Transverse colon (tissue), 3 donors: ENCODE results near the gene OR8A1.

Experiments used
- POLR2A ChIP-seq: fragments of 450-650 bp; IDR thresholded peaks from one replicate; pipeline ENCODE4 v1.6.1; 2016; ENCODE audit warnings: antibody characterized with exemption, mild to moderate bottlenecking, moderate library complexity
- TF ChIP-seq, protein P1 (sequence below), 5 experiments: fragments of 200-600 bp in 3 of 5; fragments of 450-650 bp in 2 of 5; sonication (generic) in 3 of 5; IDR thresholded peaks; 1 replicate in 2 of 5; 2 replicates in 3 of 5; pipeline ENCODE4 v1.5.1; 2016 to 2017; ENCODE audit warnings: antibody characterized with exemption in 5 of 5, inconsistent platforms in 3 of 5, mild to moderate bottlenecking in 2 of 5, moderate library complexity in 1 of 5

- TF ChIP-seq, protein P1, sequence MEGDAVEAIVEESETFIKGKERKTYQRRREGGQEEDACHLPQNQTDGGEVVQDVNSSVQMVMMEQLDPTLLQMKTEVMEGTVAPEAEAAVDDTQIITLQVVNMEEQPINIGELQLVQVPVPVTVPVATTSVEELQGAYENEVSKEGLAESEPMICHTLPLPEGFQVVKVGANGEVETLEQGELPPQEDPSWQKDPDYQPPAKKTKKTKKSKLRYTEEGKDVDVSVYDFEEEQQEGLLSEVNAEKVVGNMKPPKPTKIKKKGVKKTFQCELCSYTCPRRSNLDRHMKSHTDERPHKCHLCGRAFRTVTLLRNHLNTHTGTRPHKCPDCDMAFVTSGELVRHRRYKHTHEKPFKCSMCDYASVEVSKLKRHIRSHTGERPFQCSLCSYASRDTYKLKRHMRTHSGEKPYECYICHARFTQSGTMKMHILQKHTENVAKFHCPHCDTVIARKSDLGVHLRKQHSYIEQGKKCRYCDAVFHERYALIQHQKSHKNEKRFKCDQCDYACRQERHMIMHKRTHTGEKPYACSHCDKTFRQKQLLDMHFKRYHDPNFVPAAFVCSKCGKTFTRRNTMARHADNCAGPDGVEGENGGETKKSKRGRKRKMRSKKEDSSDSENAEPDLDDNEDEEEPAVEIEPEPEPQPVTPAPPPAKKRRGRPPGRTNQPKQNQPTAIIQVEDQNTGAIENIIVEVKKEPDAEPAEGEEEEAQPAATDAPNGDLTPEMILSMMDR (IDR thresholded peaks at IDR 0.05), result no peak
- no peak for TF ChIP-seq POLR2A
Observed at GRCh38 chr11:124584681-124585372, 15.0 kb downstream of the OR8A1 start.
